Measurements from ENCODE around the gene BHLHE40. TPM values are rescaled to one million over a fixed set of nuclear protein-coding genes. Genes with fewer than 3 reads are reported as not detected.

BHLHE40 gene
- total and polyA plus RNA-seq, 2 donors (not counting 3 experiments of a cell fraction or from before 2014, with no cell fraction given), result 40.3 to 57.9 TPM

DNA sequence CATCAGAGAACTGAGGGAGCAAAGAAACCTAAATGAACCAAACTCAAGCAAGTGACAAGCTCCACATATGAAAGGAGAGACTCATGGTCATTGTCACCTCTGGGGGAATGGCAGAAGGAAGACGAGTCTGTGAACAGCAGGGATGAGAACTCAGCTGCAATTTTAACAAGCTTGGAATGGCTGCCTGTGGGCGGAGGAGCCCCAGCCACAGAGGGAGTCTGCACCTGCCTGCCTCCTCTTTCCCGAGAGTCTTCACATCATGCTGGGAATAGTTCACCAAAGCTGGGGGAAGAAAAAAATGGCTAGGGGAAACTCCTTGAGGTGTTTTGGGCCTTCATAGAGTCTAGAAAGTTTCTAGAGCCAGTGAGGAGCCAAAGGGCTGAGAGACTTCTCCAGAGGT, 21.3 kb upstream of the BHLHE40 start:
- dilution Hi-C loops (cut with MboI; ENCODE audit: extremely low pct_ligation_motif_present, low sequenced_read_pairs) (no loop called here), intact Hi-C loops (cut with micrococcal nuclease) (loop anchor here (1.0 kb wide), 1 partner anchor 9 kb away; no protein-coding TSS in a partner anchor)
- Histone ChIP-seq H3K4me2 (ENCODE audit: insufficient read depth, low read length) (no peak overlapping the region), H3K4me3 (replicated peaks in 1 of 3; ENCODE audit: insufficient read depth in 1 of 3, low read depth in 1 of 3, low read length in 3 of 3) (no peak overlapping the region), H4K20me1 (replicated peaks; ENCODE audit: control insufficient read depth, extremely low read depth, insufficient read depth, low read length) (no peaks in the 10 kb centered on the region), H3K36me3 (ENCODE audit: control insufficient read depth in 2 of 2, extremely low read depth in 1 of 2, insufficient read depth in 2 of 2, low read length in 2 of 2) (no peaks in the 10 kb centered on the region), H3K4me1 (ENCODE audit: control insufficient read depth, extremely low read depth, insufficient read depth, low read length) (no peaks in the 10 kb centered on the region), H3K9me1 (replicated peaks; ENCODE audit: control insufficient read depth, extremely low read depth, insufficient read depth, low read length) (no peaks in the 10 kb centered on the region), H3K27ac (ENCODE audit: insufficient read depth, low read depth, low read length) (no peak overlapping the region), H2AFZ (ENCODE audit: low read depth, low read length) (no peak overlapping the region), H3K9me3 (replicated peaks; ENCODE audit: control insufficient read depth, insufficient read depth, low read length) (peaks cover 2% of the 10 kb centered on the region), H3K27me3 (ENCODE audit: control insufficient read depth in 2 of 2, insufficient read depth in 2 of 2, low read length in 2 of 2) (no peaks in the 10 kb centered on the region), H3K79me2 (ENCODE audit: control insufficient read depth, insufficient read depth, low read length) (no peaks in the 10 kb centered on the region), H3K9ac (replicated peaks; ENCODE audit: extremely low read depth, insufficient read depth, low read length) (no peak overlapping the region)
- TF ChIP-seq POLR2AphosphoS5 (IDR thresholded peaks at IDR 0.05; ENCODE audit: insufficient read depth, low read depth, low read length), result no peak
- no peak for TF ChIP-seq GATA2 (IDR thresholded peaks at IDR 0.05; ENCODE audit: insufficient read depth, insufficient read length, low read depth, low read length)
- no peak for TF ChIP-seq EZH2 (IDR thresholded peaks at IDR 0.05; ENCODE audit: borderline replicate concordance, low read depth, low read length, severe bottlenecking)
- TF ChIP-seq, protein P1, sequence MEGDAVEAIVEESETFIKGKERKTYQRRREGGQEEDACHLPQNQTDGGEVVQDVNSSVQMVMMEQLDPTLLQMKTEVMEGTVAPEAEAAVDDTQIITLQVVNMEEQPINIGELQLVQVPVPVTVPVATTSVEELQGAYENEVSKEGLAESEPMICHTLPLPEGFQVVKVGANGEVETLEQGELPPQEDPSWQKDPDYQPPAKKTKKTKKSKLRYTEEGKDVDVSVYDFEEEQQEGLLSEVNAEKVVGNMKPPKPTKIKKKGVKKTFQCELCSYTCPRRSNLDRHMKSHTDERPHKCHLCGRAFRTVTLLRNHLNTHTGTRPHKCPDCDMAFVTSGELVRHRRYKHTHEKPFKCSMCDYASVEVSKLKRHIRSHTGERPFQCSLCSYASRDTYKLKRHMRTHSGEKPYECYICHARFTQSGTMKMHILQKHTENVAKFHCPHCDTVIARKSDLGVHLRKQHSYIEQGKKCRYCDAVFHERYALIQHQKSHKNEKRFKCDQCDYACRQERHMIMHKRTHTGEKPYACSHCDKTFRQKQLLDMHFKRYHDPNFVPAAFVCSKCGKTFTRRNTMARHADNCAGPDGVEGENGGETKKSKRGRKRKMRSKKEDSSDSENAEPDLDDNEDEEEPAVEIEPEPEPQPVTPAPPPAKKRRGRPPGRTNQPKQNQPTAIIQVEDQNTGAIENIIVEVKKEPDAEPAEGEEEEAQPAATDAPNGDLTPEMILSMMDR (IDR thresholded peaks at IDR 0.05; ENCODE audit: extremely low read depth in 1 of 2, insufficient read depth in 1 of 2, low read depth in 1 of 2, low read length in 2 of 2), result no peak
- no peak for TF ChIP-seq MYC (IDR thresholded peaks at IDR 0.05; ENCODE audit: low read depth, low read length)
- no peak for TF ChIP-seq FOS (IDR thresholded peaks at IDR 0.05; ENCODE audit: borderline replicate concordance, insufficient read depth, low read length)
- TF ChIP-seq POLR2A (IDR thresholded peaks at IDR 0.05; ENCODE audit: low read depth, low read length), result no peak
- no peak for TF ChIP-seq JUN (IDR thresholded peaks at IDR 0.05; ENCODE audit: borderline replicate concordance, insufficient read depth, insufficient read length, low read depth)
- TF ChIP-seq, protein P2, sequence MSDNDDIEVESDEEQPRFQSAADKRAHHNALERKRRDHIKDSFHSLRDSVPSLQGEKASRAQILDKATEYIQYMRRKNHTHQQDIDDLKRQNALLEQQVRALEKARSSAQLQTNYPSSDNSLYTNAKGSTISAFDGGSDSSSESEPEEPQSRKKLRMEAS (IDR thresholded peaks at IDR 0.05; ENCODE audit: insufficient read depth, insufficient read length), result no peak
- no TSS peak for BruUV-seq (replicated peaks)
- FAIRE-seq (no peak), DNase-seq (ENCODE audit: low read depth, low spot score) (no peak)
- ChIA-PET POLR2A (no interaction called here), CTCF (interaction anchor here (1.1 to 2.3 kb wide), 2 partner anchors 18 to 100 kb away, joined by 3 to 6 read pairs; no protein-coding TSS in a partner anchor)
